GM18909 (cell line): ENCODE data around the gene IP6K3.

ENCODE experiments used
- ATAC-seq: cut with Tn5 transposase; IDR thresholded peaks from one replicate; pipeline ENCODE4 v1.9.1; 2021; ENCODE audit warnings: mild to moderate bottlenecking; ENCODE audit not compliant: unreplicated experiment, poor library complexity

IP6K3 gene

DNA sequence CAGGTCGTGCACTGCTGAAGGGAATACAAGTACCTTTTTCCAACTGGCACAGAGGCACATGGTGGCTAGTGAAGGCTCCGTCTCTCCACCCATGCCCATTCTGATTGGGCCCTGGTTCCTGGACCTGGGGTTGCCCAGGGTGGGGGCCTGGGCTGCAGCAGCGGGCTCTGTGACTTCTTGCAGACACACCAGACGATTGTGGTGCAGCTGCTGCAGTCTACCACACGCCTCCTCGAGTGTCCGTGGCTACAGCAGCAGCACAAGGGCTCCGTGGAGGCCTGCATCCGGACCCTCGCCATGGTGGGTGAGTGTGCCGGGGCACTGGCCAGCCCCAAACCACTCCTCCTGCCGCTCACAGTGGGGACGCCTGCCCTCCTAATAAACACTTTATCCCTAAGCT, 64.4 kb downstream of the IP6K3 start:
- no peak for ATAC-seq

GRCh38 chr6:33679761-33680160, 66.9 kb downstream of the IP6K3 start:
- no peak for ATAC-seq

- no peak for ATAC-seq
Observed at GRCh38 chr6:33678932-33679490, 67.7 kb downstream of the IP6K3 start.

DNA sequence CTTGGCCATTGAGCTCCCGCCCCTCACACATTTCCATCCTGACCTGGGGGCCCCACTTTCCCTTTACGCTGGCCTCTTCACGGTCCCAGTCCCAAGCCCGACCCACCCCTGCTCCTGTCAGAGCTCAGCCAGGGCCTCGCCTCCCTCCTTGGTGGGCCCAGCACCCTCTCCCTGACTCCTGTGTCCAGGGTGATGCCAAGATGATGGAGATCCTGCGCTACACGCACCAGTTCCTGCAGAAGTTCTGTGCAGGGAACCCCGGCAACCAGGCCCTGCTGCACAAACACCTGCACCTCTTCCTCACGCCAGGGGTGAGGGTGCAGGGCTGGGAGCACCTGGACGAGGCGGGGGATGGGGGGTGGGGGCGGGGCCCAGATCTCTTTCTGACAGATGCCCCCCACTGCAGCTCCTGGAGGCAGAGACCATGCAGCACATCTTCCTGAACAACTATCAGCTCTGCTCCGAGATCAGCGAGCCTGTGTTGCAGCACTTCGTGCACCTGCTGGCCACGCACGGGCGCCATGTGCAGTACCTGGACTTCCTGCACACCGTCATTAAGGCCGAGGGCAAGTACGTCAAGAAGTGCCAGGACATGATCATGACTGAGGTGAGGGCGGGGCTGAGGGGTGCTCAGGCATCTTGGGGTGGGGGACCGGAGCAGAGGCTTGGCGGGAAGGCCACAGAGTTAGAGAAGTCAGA, 68.3 kb downstream of the IP6K3 start:
- no peak for ATAC-seq

DNA sequence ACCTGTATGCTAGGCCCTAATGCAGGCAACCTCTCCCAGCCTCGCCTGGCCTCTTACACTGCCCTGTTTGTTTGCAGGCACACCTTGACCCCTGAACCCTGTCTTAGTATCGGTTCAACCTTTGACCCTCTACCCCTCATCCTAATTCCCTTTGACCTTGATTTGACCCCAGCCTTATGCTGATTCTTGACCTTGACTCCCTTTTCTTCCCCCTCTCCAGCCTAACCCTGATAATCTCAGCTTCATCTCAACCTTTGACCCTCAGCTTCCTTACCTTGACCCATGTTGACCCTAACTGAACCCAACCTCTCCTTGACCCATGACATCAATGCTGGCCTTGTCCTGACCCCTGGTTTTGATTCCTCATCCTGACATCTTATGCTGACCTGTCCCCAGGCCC, 69.0 kb downstream of the IP6K3 start:
- no peak for ATAC-seq

GRCh38 chr6:33677143-33677660, 69.5 kb downstream of the IP6K3 start:
- no peak for ATAC-seq

- ATAC-seq: no peak
Observed at GRCh38 chr6:33676416-33677142, 70.1 kb downstream of the IP6K3 start.

DNA sequence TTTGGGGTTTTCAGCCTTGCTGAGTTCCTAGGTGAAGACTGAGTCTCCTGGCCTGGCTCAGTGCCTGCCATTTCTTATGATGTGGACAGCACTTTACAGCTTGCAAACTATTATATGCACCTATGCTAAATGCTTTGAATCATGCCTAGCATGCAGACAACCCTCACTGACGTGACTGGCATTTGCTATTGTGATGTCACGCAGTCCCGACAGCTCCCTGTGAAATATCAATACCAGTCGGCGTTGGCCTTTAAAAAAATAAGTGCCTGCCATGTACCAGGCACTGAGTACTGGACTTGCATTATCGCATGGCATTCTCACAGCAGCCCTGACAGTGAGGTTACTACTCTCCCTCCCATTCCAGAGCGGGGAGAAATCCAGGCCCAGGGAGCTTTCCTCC, 70.7 kb downstream of the IP6K3 start:
- no peak for ATAC-seq

DNA sequence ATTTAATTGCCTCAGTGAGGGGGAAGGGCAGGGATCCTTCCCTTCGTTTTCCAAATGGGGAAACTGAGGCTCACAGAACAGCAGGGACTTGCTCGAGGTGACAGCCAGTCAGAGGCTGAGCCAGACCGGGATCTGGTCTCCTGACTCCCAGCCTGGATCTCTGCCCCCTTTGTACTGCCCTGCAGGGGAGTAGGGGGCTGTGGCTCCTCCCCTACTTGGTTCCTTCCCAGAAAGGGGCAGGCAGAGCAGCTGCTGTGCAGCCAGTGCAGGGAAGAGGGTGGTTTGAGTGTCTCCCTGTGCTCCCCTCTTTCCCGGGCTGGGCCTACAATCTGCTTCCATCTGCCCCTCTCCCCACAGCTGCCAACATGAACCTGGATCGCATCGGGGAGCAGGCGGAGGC, 72.9 kb downstream of the IP6K3 start:
- ATAC-seq: no peak

DNA sequence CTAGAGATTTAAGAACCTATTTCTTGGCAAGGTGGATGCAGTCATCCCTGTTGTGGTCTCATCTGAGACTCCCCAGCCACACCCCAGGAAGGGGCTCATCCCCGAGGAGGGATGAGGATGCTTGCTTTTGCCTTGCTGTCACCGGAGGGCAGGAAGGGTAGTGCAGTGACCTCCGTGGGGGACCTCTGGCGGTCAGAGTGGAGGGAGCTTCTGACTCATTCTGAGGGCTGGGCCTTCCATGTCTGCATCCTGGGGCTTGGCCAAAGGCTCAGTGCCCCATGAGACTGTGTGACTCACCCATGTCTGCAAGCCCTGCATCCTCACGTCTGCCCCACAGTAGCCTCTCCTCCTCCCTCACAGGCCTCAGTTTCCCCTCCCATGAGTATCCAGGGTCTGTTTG, 73.9 kb downstream of the IP6K3 start:
- no peak for ATAC-seq

GRCh38 chr6:33671744-33672072, 75.0 kb downstream of the IP6K3 start:
- ATAC-seq: no peak
